ENCODE results near the gene POLR3H.

The POLR3H gene

DNA sequence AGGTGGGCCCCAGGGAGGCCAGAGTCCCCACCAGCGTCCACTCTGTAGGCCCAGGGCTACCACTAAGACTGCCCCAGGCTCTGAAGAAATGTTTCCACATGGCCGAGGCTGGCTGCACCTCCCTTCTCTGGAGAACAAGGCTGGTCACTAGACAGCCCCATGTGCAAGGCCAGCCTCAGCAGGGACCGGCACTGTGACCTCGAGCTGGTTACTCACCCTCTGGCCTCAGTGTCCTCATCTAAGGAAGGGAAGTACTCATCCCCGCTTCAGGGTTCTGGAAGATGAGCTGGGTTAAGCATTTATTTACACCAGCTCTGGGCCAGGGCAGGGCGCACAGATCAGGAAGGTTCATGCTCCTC, 35.7 kb upstream of the POLR3H start:
- no peak for DNase-seq (ENCODE audit: low read depth)
- H3K4me3 ChIP-seq (ENCODE audit: low read depth, low read length): no peak overlapping the region
- TF ChIP-seq, protein P1, sequence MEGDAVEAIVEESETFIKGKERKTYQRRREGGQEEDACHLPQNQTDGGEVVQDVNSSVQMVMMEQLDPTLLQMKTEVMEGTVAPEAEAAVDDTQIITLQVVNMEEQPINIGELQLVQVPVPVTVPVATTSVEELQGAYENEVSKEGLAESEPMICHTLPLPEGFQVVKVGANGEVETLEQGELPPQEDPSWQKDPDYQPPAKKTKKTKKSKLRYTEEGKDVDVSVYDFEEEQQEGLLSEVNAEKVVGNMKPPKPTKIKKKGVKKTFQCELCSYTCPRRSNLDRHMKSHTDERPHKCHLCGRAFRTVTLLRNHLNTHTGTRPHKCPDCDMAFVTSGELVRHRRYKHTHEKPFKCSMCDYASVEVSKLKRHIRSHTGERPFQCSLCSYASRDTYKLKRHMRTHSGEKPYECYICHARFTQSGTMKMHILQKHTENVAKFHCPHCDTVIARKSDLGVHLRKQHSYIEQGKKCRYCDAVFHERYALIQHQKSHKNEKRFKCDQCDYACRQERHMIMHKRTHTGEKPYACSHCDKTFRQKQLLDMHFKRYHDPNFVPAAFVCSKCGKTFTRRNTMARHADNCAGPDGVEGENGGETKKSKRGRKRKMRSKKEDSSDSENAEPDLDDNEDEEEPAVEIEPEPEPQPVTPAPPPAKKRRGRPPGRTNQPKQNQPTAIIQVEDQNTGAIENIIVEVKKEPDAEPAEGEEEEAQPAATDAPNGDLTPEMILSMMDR (IDR thresholded peaks at IDR 0.05; ENCODE audit: control insufficient read depth, extremely low read depth, insufficient read depth): no peak

DNA sequence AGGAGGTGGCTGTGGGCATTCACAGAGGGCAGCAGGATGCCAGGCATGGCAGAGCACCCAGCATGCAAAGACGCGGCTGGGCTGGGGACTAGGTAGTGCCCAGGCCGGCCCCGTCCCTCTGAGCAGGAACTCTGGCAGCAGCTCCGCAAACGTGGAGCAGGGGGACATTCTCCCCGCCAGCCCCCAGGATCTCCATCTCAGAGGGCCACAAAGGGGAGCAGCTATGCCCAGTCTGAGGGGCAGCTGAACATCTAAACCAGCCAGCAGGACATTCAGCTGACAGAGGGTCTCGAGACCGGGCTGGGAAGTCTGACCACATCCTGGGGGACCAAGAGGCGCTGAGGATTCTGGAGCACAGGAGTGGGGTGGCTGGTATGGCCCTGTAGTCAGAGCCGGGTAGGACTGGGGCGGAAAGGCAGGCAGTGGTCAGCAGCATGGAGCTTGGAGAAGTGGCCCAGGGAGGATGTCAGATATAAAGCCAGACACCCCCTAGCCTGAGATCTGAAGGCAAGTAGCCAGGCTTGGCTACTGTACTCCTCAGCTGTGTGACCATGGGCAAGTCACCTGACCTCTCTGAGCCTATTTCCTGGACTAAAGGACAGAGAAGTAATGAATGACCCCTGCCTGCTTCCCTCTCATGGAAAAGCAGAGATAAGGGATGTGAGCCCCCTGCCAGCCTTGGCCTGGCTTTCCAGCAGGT, 35.2 kb upstream of the POLR3H start:
- no peak for DNase-seq (ENCODE audit: low read depth)
- TF ChIP-seq, protein P1 (IDR thresholded peaks at IDR 0.05; ENCODE audit: control insufficient read depth, extremely low read depth, insufficient read depth): no peak

DNA sequence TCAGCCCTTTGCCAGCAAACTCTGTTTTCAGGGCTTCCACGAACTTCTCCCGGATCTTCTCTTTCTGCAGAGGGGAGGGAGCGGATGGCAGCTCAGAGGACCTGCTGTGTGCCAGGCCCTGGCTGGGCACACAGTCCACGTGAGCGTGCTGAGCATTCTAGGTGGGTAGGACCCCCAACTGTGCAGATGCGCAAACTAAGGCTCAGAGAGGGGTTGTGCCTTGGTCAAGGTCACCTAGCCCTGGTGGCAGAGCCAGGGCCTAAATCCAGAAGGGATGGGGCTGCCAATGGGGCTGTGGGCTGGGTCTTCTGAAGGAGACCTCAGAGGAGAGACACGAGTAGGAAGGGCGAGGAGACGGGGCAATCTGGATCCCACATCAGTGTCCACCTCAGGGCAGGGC, 34.5 kb upstream of the POLR3H start:
- DNase-seq (ENCODE audit: low read depth): no peak
- H3K4me3 ChIP-seq (ENCODE audit: low read depth, low read length): no peak overlapping the region
- TF ChIP-seq, protein P1 (IDR thresholded peaks at IDR 0.05; ENCODE audit: control insufficient read depth, extremely low read depth, insufficient read depth): no peak

More for the DNA sequence above, 35.2 kb upstream of the POLR3H start:
- H3K4me3 ChIP-seq (ENCODE audit: low read depth, low read length): no peak overlapping the region

DNA sequence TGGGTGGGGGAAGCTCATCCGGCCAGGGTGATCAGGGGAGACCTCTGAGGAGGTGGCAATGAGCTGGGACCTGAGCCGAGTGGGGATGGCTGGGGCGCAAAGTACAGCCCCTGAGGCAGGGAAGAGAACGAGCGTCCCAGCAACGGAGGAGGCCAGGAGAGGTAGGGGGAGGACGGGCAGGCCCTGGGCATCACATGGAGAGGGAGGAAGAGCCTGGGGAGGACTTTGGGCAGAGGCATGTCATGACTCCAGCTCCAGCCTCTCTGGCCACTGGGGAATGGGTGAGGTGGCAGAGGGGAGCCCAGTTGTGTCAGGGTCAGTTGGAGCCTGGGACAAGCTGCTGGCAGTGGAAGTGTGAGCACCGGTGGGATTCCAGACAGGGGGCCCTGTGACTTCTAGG, 33.8 kb upstream of the POLR3H start:
- DNase-seq (ENCODE audit: low read depth): no peak
- TF ChIP-seq, protein P1 (IDR thresholded peaks at IDR 0.05; ENCODE audit: control insufficient read depth, extremely low read depth, insufficient read depth): no peak
- no peak overlapping the region for H3K4me3 ChIP-seq (ENCODE audit: low read depth, low read length)

DNA sequence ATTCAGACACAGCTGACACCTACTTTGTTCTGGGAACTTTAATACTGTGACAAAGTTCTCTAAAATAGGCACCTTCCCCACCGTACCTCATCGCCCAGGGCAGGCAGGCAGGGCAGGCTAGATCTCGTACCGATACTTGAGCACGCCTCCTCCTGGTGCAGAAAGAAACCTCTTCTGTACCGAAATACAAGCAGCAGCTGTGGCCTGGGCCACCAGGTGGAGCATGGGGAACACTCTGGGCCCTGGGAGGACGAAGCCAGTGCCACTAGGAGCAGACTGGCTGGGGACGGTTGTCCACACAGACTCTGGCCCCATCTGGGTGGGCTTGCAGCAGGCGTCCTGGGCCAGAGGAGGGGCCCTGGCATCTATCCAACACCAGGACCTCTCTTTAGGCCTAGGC, 32.6 kb upstream of the POLR3H start:
- no peak for DNase-seq (ENCODE audit: low read depth)
- no peak overlapping the region for H3K4me3 ChIP-seq (ENCODE audit: low read depth, low read length)
- TF ChIP-seq, protein P1 (IDR thresholded peaks at IDR 0.05; ENCODE audit: control insufficient read depth, extremely low read depth, insufficient read depth): peak; percentile 66

DNA sequence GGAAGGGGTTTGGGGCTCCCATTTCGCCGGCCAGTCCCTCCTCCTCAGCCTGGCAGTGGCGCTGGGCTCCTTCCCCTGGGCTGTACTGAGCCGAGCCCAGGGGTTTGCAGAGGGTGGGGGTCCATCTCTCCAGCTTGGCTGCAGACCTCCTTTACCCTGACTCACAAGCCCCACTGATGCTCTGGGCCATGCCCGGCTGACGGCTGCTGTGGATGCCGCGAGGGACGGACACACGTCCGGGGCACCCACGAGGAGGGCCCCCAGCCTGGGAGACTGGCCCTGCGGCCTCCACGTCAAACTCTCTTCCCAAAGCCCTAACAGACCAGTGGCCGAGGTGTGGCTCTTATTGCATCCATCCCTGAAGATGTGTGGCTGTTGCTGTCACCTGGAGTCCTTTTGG, 31.3 kb upstream of the POLR3H start:
- no peak for DNase-seq (ENCODE audit: low read depth)

More for the DNA sequence above, 31.3 kb upstream of the POLR3H start:
- TF ChIP-seq, protein P1 (IDR thresholded peaks at IDR 0.05; ENCODE audit: control insufficient read depth, extremely low read depth, insufficient read depth): no peak
- no peak overlapping the region for H3K4me3 ChIP-seq (ENCODE audit: low read depth, low read length)
